Endothelial cell (in vitro differentiated cells): ENCODE data around the gene PKMYT1. TPM values are rescaled to one million over a fixed set of nuclear protein-coding genes. Genes with fewer than 3 reads are reported as not detected.

Experiments
- DNase-seq: peaks from one replicate; pipeline ENCODE4 v3.0.0; 2021; ENCODE audit warnings: low spot score
- H3K27ac Mint-ChIP-seq: one replicate; pipeline ENCODE4 v1.8.0; 2021; ENCODE audit warnings: mixed read lengths, inconsistent platforms; ENCODE audit not compliant: unreplicated experiment
- H3K27me3 Mint-ChIP-seq: one replicate; pipeline ENCODE4 v1.8.0; 2021; ENCODE audit warnings: mild to moderate bottlenecking, moderate library complexity, mixed read lengths, inconsistent platforms; ENCODE audit not compliant: unreplicated experiment
- H3K36me3 Mint-ChIP-seq: one replicate; pipeline ENCODE4 v1.8.0; 2021; ENCODE audit warnings: mild to moderate bottlenecking, low read depth, mixed read lengths, inconsistent platforms; ENCODE audit not compliant: unreplicated experiment
- H3K4me1 Mint-ChIP-seq: one replicate; pipeline ENCODE4 v1.8.0; 2021; ENCODE audit warnings: mild to moderate bottlenecking, mixed read lengths, inconsistent platforms; ENCODE audit not compliant: unreplicated experiment
- H3K4me3 Mint-ChIP-seq: one replicate; pipeline ENCODE4 v1.8.0; 2021; ENCODE audit warnings: mild to moderate bottlenecking, mixed read lengths, inconsistent platforms; ENCODE audit not compliant: unreplicated experiment
- H3K9me3 Mint-ChIP-seq: one replicate; pipeline ENCODE4 v1.8.0; 2021; ENCODE audit warnings: mixed read lengths, inconsistent platforms; ENCODE audit not compliant: unreplicated experiment
- CTCF ChIP-seq: fragments of 200-600 bp; sonication (generic); IDR thresholded peaks from one replicate; pipeline ENCODE4 v1.5.0; 2021; ENCODE audit warnings: antibody characterized with exemption; ENCODE audit not compliant: unreplicated experiment
- total RNA-seq: library from RNA; stranded (reverse); fragmentation: NEBNext Ultra II Directional; extraction: Animal tissue kit (Norgen Biotek cat#: 25700); gene quantifications from one replicate; pipeline ENCODE4 v1.2.1, GENCODE V29; 2021; ENCODE audit not compliant: unreplicated experiment

PKMYT1 gene
- total RNA-seq, 1 donor from 2014 or later = 12.2 TPM

- Mint-ChIP-seq H3K27me3 (peaks cover 8% of the 10 kb centered on the region), H3K4me1 (peaks cover 24% of the 10 kb centered on the region), H3K4me3 (no peak overlapping the region), H3K36me3 (no peaks in the 10 kb centered on the region), H3K9me3 (no peaks in the 10 kb centered on the region), H3K27ac (no peak overlapping the region)
- no peak for TF ChIP-seq CTCF
- no peak for DNase-seq
These were observed 24.6 kb upstream of the PKMYT1 start for GRCh38 chr16:3004781-3005284.

GRCh38 chr16:3004319-3004718, 24.1 kb upstream of the PKMYT1 start:
- Mint-ChIP-seq H3K4me1 (peaks cover 24% of the 10 kb centered on the region), H3K4me3 (no peak overlapping the region), H3K9me3 (no peaks in the 10 kb centered on the region), H3K27me3 (peaks cover 8% of the 10 kb centered on the region), H3K36me3 (no peaks in the 10 kb centered on the region), H3K27ac (no peak overlapping the region)
- DNase-seq = no peak
- TF ChIP-seq CTCF = no peak

GRCh38 chr16:3003582-3004270, 23.5 kb upstream of the PKMYT1 start:
- TF ChIP-seq CTCF = peak; percentile 14
- Mint-ChIP-seq H3K9me3 (no peaks in the 10 kb centered on the region), H3K4me3 (no peak overlapping the region), H3K4me1 (peaks cover 22% of the 10 kb centered on the region), H3K27me3 (peaks cover 9% of the 10 kb centered on the region), H3K27ac (no peak overlapping the region), H3K36me3 (no peaks in the 10 kb centered on the region)
- DNase-seq = peak; percentile 95

GRCh38 chr16:3001316-3001715, 21.1 kb upstream of the PKMYT1 start:
- H3K9me3 Mint-ChIP-seq = no peaks in the 10 kb centered on the region
- H3K27me3 Mint-ChIP-seq = peaks cover 9% of the 10 kb centered on the region
- H3K27ac Mint-ChIP-seq = no peak overlapping the region
- no peak for TF ChIP-seq CTCF
- H3K36me3 Mint-ChIP-seq = no peaks in the 10 kb centered on the region
- no peak for DNase-seq
- no peaks in the 10 kb centered on the region for H3K4me1 Mint-ChIP-seq
- H3K4me3 Mint-ChIP-seq = no peak overlapping the region

GRCh38 chr16:3000540-3000939, 20.3 kb upstream of the PKMYT1 start:
- H3K27ac Mint-ChIP-seq = no peak overlapping the region
- H3K27me3 Mint-ChIP-seq = peaks cover 9% of the 10 kb centered on the region
- DNase-seq = no peak
- H3K4me3 Mint-ChIP-seq = no peak overlapping the region
- no peaks in the 10 kb centered on the region for H3K36me3 Mint-ChIP-seq
- no peaks in the 10 kb centered on the region for H3K4me1 Mint-ChIP-seq
- no peak for TF ChIP-seq CTCF
- H3K9me3 Mint-ChIP-seq = no peaks in the 10 kb centered on the region
